GM12891 (cell line): Measurements from ENCODE around the gene CMTR1.

Experiments used
- DNase-seq: peaks from one replicate; pipeline ENCODE4 v3.0.0; 2011; ENCODE audit warnings: low spot score; ENCODE audit not compliant: insufficient read length
- FAIRE-seq: peaks from 2 replicates; lab custom pipeline; 2011; peaks lifted over from hg19 to GRCh38; lab: Jason Lieb, UNC
- PAX5 ChIP-seq: IDR thresholded peaks from 2 replicates; pipeline ENCODE4 v1.6.1; 2011; ENCODE audit warnings: low read length, moderate library complexity, mild to moderate bottlenecking; ENCODE audit not compliant: insufficient read depth, severe bottlenecking
- POLR2A ChIP-seq: IDR thresholded peaks from 2 replicates; pipeline ENCODE4 v1.6.1; 2011; ENCODE audit warnings: low read depth, low read length, control low read depth
- POLR2AphosphoS5 ChIP-seq: IDR thresholded peaks from 2 replicates; pipeline ENCODE4 v1.6.1; 2011; ENCODE audit warnings: low read depth, low read length, control low read depth
- POU2F2 ChIP-seq: IDR thresholded peaks from 2 replicates; pipeline ENCODE4 v1.6.1; 2011; ENCODE audit warnings: low read depth, mild to moderate bottlenecking, control low read depth, low read length, moderate library complexity
- SPI1 ChIP-seq: IDR thresholded peaks from 2 replicates; pipeline ENCODE4 v1.6.1; 2011; ENCODE audit warnings: low read depth, low read length, control low read depth
- TAF1 ChIP-seq: IDR thresholded peaks from 2 replicates; pipeline ENCODE4 v1.6.1; 2011; ENCODE audit warnings: low read depth, low read length, control low read depth

Gene CMTR1

DNA sequence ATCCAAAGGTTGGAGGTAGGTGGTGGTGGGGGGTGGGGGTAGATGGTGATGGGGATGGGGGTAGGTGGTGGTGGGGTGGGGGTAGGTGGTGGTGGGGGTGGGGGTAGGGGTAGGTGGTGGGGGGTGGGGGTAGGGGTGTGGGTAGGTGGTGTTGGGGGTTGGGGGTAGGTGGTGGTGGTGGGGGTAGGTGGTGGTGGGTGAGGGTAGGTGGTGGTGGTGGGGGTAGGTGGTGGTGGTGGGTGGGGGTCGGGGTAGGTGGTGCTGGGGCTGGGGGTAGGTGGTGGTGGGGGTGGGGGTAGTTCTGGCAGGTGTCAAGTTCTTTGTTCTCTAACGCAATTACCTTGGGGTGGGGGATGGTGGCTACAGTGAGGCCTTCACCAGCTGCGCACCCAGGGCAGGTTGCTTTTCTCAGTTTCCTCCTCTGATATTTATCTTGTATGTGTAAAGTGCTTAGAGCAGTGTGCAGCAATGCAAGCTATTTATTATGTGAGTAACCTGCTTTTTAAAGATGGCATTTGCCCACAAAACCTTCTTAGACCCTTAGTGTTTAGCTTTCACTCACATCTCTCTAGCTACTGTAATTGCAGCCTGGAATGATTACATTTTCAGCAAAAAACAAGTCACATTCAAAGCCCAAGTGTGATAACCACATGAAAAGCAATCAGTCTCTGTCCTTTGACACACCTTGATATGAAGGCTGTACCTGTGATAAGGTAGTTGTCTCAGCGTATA is 74.8 kb downstream of the CMTR1 start:
- DNase-seq (no peak), FAIRE-seq (no peak)
- TF ChIP-seq SPI1 (no peak), TAF1 (no peak), POU2F2 (no peak), PAX5 (no peak), POLR2A (no peak), POLR2AphosphoS5 (no peak)

DNA sequence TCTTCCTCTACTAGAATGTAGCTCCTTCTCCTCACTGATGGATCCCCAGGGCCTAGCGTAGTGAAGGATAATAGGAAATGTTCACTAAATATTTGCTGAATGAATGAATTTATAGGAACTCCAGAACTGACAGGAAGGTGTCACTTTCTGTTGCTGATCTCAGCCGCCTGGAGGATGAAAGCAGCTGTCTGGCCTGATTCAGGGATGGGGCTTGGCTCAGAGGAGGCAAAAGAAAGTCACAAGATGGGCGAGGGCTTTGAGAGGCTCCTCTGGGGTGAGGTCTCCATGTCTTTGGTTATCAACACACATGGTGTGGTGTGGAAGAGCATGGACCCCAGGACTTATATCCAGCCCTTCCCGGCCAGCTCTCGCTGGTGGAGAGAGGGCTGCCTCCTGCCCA is 78.2 kb downstream of the CMTR1 start:
- DNase-seq (no peak), FAIRE-seq (no peak)
- no peak for TF ChIP-seq PAX5
- TF ChIP-seq POLR2A = no peak
- TF ChIP-seq POLR2AphosphoS5 = no peak
- no peak for TF ChIP-seq POU2F2
- TF ChIP-seq SPI1 = no peak
- no peak for TF ChIP-seq TAF1

DNA sequence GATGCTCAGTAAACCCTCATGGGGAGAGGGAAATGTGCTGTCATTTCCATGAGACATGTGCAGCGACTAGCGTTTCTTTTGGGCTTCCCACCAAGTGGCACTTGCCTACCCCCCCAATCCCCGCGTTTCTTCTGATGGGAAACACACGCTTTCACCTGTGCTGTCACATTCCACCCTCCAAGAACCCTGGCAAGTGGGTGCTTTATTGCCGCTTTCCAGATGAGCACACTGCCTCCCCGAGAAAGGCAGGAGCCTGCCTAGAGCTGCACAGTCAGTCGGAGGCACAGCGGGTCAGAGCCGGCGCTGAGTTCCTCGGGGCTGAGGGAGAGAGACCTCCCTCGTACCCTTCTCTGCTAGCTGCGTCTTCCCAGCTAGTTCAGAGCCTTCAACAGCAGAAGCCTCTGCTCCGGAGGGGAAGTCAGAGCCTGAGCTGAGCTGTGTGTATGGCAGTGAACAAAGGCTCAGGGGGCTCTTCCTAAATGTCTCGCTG is 78.9 kb downstream of the CMTR1 start:
- FAIRE-seq (no peak), DNase-seq (no peak)
- TF ChIP-seq SPI1 (no peak), TAF1 (no peak), POLR2AphosphoS5 (no peak), POU2F2 (no peak), PAX5 (no peak), POLR2A (no peak)

DNA sequence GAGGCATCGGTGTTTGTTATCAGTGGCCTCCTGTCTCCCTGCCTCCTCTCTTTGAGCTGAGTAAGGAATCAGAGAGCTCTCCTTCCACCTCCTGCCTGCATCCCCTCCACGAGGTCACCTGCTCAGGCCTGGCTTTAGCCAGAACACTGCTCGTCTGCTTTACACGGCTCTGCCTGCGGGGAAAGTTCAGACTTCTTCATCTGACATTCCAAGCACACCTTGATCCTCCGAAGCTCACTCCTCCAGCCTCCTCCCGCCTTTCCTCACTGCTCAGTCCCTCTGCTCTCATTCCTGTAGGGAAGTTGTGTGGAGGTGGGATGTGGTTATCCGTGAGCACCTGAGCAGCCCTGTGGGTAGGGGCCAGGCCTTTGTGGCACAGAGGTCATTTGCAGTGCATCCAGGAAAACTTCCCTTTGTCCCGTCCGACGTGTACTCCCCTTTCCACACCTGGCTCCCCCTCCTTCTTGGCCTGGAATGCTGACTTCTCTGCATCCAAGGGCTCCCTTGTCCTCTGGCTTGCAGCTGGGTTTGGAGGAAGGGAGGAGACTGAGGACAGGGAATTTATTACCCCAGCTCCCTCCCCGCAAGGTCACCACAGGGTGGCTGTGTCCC is 79.5 kb downstream of the CMTR1 start:
- DNase-seq = no peak
- TF ChIP-seq TAF1 (no peak), POLR2A (no peak), PAX5 (no peak), POLR2AphosphoS5 (no peak), SPI1 (no peak), POU2F2 (no peak)
- no peak for FAIRE-seq

DNA sequence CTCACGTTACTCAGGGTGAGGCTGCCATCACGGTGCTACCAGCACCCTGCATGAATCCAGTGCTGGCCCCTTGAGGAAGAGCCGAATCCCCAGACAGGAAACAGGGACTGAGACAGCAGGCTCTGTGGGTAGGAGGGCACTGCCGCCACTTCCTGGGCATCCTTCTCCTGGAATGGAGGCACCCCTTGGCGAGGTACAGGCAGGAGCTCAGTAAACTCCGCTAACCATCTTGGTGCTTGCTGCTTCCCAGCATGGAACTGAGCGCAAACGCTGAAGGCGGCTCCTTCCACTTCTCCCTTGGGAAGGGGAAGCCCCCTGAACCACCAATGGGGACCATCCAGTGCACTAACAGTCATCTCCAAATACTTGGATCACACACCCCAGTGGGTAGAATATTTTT is 80.1 kb downstream of the CMTR1 start:
- DNase-seq (no peak), FAIRE-seq (no peak)
- TF ChIP-seq POLR2A = no peak
- TF ChIP-seq POU2F2 = no peak
- TF ChIP-seq SPI1 = no peak
- TF ChIP-seq PAX5 = no peak
- TF ChIP-seq POLR2AphosphoS5 = no peak
- no peak for TF ChIP-seq TAF1

DNA sequence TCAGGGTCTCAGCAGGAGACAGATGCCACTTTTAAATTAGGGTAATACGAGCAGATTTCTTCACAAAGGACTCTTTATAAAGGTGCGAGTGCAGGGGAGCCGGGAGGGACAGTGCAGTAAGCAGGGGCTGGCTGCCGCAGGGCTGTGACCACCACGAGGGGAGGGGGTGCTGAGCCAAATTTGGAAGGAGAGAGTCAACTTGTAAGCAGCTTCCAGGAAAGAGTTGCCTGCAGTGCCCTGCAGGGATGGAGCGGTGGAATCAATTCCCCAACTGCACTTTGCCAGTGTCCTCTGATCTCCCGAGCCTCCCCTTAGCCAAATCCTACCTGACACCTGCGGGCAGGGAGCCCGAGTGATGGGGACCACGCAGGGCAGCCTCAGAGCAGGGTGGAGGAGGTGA is 80.6 kb downstream of the CMTR1 start:
- FAIRE-seq (no peak), DNase-seq (no peak)

DNA sequence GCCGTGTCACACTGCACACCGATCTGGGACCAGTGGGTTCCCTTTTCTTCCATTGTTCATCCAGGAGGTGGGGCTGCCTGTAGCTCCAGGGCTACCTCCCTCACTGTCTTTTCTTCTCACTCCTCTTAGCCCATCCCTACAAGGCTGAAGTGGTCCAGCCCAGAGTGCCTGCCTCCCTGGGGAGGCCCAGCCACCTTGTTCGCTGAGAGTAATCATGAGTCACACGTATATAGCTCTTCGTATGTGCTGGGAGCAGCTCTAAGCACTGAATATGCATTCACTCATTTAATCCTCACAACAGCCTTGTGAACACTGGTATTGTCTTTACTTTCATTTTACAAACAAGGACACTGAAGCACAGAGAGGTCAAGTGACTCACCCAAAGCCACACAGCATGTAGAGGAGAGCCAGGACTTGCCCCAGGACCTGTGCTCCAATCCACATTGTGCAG is 81.3 kb downstream of the CMTR1 start:
- no peak for DNase-seq
- no peak for TF ChIP-seq POU2F2
- no peak for TF ChIP-seq POLR2AphosphoS5
- TF ChIP-seq TAF1 = no peak
- no peak for TF ChIP-seq PAX5
- no peak for TF ChIP-seq SPI1
- no peak for TF ChIP-seq POLR2A
- FAIRE-seq = no peak

More for the DNA sequence above, 80.6 kb downstream of the CMTR1 start:
- TF ChIP-seq POLR2A (no peak), POLR2AphosphoS5 (no peak), PAX5 (no peak), POU2F2 (no peak), TAF1 (no peak), SPI1 (no peak)

DNA sequence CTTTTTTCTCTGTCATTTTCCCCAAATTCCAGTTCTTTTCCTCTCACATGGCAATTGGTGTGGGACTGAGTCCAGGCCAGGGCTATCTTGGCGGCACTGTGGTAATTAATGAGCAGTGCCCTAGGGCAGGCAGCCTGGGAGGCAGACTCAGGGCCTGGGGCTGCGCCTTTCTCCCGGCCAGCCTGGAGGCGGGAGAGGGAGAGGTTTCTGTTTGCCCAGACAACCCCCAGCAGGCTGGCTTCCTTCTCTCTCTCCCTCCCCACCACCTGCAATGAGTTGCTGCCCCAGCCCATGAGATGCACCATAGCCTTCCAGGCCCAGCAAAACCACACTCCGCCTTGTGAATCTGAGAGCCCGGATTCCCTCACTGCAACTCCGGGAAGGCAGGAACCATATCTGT is 81.8 kb downstream of the CMTR1 start:
- FAIRE-seq (no peak), DNase-seq (no peak)
- TF ChIP-seq PAX5 (no peak), TAF1 (no peak), SPI1 (no peak), POLR2A (no peak), POLR2AphosphoS5 (no peak), POU2F2 (no peak)

DNA sequence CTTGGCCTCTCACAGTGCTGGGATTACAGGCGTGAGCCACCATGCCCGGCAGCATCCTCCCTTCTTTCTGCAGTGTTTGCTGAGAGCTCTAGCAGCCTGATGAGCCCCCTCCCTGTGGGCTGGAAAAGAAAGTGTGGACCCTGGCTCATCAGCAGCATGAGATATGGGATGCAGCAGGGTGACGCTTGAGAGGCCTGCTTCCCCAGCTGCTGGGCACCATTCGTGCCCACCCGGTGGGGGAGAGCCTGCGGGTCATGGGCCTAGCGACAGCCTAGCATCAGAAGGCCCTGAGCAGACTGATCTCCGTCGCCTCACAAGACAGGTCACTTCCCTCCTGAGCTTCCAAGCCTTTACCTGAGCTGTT is 82.7 kb downstream of the CMTR1 start:
- TF ChIP-seq TAF1 (no peak), POLR2AphosphoS5 (no peak)
- DNase-seq = no peak
- FAIRE-seq = no peak
